Measurements from ENCODE around the gene SKP2.
"Not testable (repeated sequence)": the region's sequence is repeated elsewhere in the genome, so short reads cannot be mapped to it uniquely, and the experiment has no call there.

The SKP2 gene

DNA sequence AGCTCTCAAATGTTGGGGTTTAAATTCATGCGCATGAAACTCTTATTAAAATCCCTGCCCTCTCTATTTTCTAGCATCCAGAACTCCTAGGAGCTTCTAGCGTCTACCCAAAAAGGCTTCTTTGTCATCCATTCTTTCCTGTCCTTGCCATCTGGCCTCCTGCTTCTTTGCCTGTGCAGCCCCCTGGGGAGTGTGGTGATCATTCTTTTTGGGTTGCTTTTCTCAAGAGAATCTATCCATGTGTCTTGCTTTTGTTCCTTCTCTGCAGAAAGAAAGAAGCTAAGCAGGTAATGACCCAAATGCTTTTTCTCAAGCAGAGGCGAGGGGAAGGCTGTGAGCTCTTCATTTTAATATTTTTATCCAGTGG, 26.6 kb downstream of the SKP2 start:
- Histone ChIP-seq H3K9me3 (ENCODE audit: control insufficient read depth, insufficient read depth, low read length) (no peaks in the 10 kb centered on the region), H3K36me3 (ENCODE audit: control insufficient read depth, insufficient read depth, low read length) (peaks cover 3% of the 10 kb centered on the region), H3K4me3 (ENCODE audit: low read depth, low read length) (no peak overlapping the region), H3K4me1 (ENCODE audit: control insufficient read depth, insufficient read depth, low read length) (no peaks in the 10 kb centered on the region), H3K27me3 (ENCODE audit: control insufficient read depth, insufficient read depth, low read length) (no peaks in the 10 kb centered on the region), H3K9ac (ENCODE audit: low read depth, low read length) (no peak overlapping the region)

DNA sequence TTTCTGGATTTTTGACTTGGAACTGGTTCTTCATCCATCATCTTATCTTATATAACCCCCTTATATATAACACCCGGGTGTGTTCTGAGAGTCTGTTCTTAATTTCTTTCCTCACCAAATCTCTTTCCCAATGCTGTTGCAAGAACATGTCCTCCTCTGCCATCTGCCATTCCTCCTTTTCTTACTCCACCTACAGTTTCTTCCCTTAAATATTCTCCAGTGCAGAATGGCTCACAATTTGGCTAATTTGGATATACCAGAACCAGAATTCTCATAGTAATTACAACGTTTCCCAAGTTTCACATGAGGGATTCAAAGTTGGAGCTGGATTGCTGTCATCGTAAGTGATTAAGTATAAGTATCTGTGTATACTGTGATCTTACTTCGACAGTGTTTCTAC, 28.0 kb downstream of the SKP2 start:
- H3K36me3 ChIP-seq (ENCODE audit: control insufficient read depth, insufficient read depth, low read length) = peaks cover 3% of the 10 kb centered on the region
- H3K4me1 ChIP-seq (ENCODE audit: control insufficient read depth, insufficient read depth, low read length) = no peaks in the 10 kb centered on the region
- H3K9ac ChIP-seq (ENCODE audit: low read depth, low read length) = no peak overlapping the region
- no peak overlapping the region for H3K4me3 ChIP-seq (ENCODE audit: low read depth, low read length)
- no peaks in the 10 kb centered on the region for H3K9me3 ChIP-seq (ENCODE audit: control insufficient read depth, insufficient read depth, low read length)
- no peaks in the 10 kb centered on the region for H3K27me3 ChIP-seq (ENCODE audit: control insufficient read depth, insufficient read depth, low read length)

DNA sequence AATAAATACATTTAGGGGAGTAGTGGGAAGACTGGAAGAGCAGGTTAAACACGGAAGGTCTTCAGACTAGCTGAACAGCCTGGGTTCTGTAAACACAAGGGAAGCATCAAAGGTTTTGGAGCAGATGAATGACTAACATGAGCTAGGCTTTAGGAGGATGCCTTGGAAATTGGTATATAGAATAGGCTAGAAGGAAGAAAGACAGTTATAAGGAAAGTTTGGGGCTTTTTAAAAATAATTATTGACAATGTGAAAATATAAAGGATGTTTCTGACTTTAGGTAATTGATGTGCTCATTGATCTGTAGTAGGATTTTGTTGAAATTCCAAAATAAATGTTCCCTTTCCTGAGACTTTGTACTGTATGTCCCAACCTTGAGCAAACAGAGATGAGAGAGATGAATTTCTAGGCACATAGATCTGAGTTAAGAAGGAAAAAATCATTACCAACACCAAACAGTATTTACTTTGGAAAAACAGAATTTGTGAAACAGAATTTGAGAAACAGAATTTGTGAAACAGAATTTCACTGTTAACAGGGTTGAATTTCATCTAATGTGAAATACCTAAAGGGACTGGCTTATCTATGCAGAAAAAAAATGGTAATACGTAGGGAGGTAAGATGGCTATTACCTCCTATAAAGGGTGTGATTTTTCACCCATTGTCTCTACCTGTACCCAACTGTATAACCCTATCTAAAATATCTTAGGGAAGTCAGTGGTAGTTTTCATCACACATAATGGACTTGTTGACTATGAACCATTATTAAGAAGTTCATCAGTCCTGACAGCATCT, 28.8 kb downstream of the SKP2 start:
- no peaks in the 10 kb centered on the region for H3K27me3 ChIP-seq (ENCODE audit: control insufficient read depth, insufficient read depth, low read length)
- no peak overlapping the region for H3K4me3 ChIP-seq (ENCODE audit: low read depth, low read length)
- H3K9ac ChIP-seq (ENCODE audit: low read depth, low read length) = no peak overlapping the region
- no peaks in the 10 kb centered on the region for H3K9me3 ChIP-seq (ENCODE audit: control insufficient read depth, insufficient read depth, low read length)
- H3K4me1 ChIP-seq (ENCODE audit: control insufficient read depth, insufficient read depth, low read length) = no peaks in the 10 kb centered on the region
- H3K36me3 ChIP-seq (ENCODE audit: control insufficient read depth, insufficient read depth, low read length) = peaks cover 3% of the 10 kb centered on the region

DNA sequence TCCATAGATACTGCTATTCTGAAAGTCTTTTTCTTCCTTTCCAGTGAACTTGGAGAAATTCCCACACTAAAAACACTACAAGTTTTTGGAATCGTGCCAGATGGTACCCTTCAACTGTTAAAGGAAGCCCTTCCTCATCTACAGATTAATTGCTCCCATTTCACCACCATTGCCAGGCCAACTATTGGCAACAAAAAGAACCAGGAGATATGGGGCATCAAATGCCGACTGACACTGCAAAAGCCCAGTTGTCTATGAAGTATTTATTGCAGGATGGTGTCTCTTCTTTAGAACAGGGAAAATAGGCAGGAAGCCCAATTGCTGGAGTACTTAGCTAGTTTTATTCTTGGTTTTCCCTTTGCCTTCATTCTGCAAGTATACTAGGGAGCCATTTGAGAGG, 29.9 kb downstream of the SKP2 start:
- H3K27me3 ChIP-seq (ENCODE audit: control insufficient read depth, insufficient read depth, low read length) = no peaks in the 10 kb centered on the region
- no peak overlapping the region for H3K9ac ChIP-seq (ENCODE audit: low read depth, low read length)
- peaks cover 3% of the 10 kb centered on the region for H3K36me3 ChIP-seq (ENCODE audit: control insufficient read depth, insufficient read depth, low read length)
- H3K4me1 ChIP-seq (ENCODE audit: control insufficient read depth, insufficient read depth, low read length) = no peaks in the 10 kb centered on the region
- no peaks in the 10 kb centered on the region for H3K9me3 ChIP-seq (ENCODE audit: control insufficient read depth, insufficient read depth, low read length)
- no peak overlapping the region for H3K4me3 ChIP-seq (ENCODE audit: low read depth, low read length)

DNA sequence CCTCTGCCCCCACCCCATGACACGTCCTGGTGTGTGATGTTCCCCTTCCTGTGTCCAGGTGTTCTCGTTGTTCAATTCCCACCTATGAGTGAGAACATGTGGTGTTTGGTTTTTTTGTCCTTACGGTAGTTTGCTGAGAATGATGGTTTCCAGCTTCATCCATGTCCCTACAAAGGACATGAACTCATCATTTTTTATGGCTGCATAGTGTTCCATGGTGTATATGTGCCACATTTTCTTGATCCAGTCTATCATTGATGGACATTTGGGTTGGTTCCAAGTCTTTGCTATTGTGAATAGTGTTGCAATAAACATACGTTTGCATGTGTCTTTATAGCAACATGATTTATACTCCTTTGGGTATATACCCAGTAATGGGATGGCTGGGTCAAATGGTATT, 32.5 kb downstream of the SKP2 start:
- H3K27me3 ChIP-seq (ENCODE audit: control insufficient read depth, insufficient read depth, low read length); H3K4me3 ChIP-seq (ENCODE audit: low read depth, low read length); H3K9me3 ChIP-seq (ENCODE audit: control insufficient read depth, insufficient read depth, low read length); H3K9ac ChIP-seq (ENCODE audit: low read depth, low read length); H3K36me3 ChIP-seq (ENCODE audit: control insufficient read depth, insufficient read depth, low read length); H3K4me1 ChIP-seq (ENCODE audit: control insufficient read depth, insufficient read depth, low read length): not testable (repeated sequence)

DNA sequence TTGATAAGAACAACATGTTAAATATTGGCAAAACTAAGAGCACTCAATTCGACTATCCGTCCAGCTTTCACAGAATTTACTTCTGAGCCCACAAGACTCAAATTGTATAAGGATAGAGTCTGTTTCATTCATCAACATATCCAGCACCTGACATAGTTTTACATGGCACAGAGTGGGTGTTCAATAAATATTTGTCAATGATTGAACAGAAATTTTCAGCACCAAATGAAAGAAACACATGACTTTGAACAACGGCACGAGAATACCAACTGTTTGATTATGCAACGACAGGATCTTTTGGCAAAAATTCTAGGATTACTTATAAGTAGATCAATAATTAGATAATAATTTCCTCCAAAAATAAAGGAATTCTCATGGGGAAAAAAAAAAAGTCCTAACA, 41.8 kb downstream of the SKP2 start:
- no peaks in the 10 kb centered on the region for H3K36me3 ChIP-seq (ENCODE audit: control insufficient read depth, insufficient read depth, low read length)
- no peak overlapping the region for H3K9ac ChIP-seq (ENCODE audit: low read depth, low read length)
- peaks cover 3% of the 10 kb centered on the region for H3K9me3 ChIP-seq (ENCODE audit: control insufficient read depth, insufficient read depth, low read length)
- H3K27me3 ChIP-seq (ENCODE audit: control insufficient read depth, insufficient read depth, low read length) = no peaks in the 10 kb centered on the region
- no peaks in the 10 kb centered on the region for H3K4me1 ChIP-seq (ENCODE audit: control insufficient read depth, insufficient read depth, low read length)
- H3K4me3 ChIP-seq (ENCODE audit: low read depth, low read length) = no peak overlapping the region

DNA sequence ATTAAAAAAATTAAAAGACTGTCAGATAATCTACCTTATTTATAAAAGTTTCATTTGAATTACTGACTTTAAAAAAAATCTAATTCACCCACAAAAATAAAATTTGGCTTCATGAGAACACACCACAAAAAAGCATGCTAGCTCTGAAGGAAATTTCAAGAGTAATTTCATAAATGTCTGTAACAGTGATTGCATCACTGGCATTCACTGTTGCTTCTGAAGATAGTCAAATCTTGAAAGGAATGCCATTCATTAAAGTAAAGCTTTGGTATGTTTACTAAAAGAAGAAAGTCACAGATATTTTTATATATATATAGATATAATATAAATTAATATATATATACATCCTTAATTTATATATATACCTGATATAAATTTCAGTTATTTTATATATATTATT, 46.4 kb downstream of the SKP2 start:
- Histone ChIP-seq H3K27me3 (ENCODE audit: control insufficient read depth, insufficient read depth, low read length) (no peaks in the 10 kb centered on the region), H3K36me3 (ENCODE audit: control insufficient read depth, insufficient read depth, low read length) (no peaks in the 10 kb centered on the region), H3K9me3 (ENCODE audit: control insufficient read depth, insufficient read depth, low read length) (no peaks in the 10 kb centered on the region), H3K4me3 (ENCODE audit: low read depth, low read length) (no peak overlapping the region), H3K9ac (ENCODE audit: low read depth, low read length) (no peak overlapping the region), H3K4me1 (ENCODE audit: control insufficient read depth, insufficient read depth, low read length) (no peaks in the 10 kb centered on the region)

DNA sequence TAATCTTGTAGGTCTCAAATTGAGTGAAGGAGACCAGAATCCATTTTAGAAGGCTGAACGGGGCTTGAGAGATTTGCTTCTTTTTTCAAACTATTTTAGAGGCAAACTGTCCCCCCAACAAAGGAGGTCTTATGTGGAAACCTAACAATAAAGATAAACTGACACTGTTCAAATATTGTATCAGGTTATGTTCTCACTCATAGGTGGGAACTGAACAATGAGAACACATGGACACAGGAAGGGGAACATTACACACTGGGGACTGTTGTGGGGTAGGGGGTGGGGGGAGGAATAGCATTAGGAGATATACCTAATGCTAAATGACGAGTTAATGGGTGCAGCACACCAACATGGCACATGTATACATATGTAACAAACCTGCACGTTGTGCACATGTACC, 46.9 kb downstream of the SKP2 start:
- not testable (repeated sequence) for H3K27me3 ChIP-seq (ENCODE audit: control insufficient read depth, insufficient read depth, low read length); H3K4me3 ChIP-seq (ENCODE audit: low read depth, low read length); H3K36me3 ChIP-seq (ENCODE audit: control insufficient read depth, insufficient read depth, low read length); H3K9ac ChIP-seq (ENCODE audit: low read depth, low read length); H3K9me3 ChIP-seq (ENCODE audit: control insufficient read depth, insufficient read depth, low read length); H3K4me1 ChIP-seq (ENCODE audit: control insufficient read depth, insufficient read depth, low read length)

DNA sequence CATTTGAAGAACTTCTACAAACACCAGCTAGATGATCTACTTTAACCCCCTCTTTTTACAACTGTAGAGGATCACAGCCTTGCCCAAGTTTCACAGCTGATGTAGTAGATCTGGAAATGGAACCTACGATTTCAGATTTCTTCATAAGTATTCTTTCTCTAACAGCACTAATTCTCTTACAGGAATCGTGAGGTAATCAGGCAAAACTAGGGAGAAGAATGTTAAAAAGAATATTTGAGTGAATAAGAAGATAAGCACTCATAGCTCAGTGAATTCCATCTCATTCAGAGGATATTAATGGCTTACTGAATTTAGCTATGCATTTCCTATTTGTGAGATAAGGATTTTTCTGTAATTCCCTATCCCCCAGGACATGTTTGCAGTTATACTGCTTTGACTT, 47.7 kb downstream of the SKP2 start:
- no peak overlapping the region for H3K9ac ChIP-seq (ENCODE audit: low read depth, low read length)

DNA sequence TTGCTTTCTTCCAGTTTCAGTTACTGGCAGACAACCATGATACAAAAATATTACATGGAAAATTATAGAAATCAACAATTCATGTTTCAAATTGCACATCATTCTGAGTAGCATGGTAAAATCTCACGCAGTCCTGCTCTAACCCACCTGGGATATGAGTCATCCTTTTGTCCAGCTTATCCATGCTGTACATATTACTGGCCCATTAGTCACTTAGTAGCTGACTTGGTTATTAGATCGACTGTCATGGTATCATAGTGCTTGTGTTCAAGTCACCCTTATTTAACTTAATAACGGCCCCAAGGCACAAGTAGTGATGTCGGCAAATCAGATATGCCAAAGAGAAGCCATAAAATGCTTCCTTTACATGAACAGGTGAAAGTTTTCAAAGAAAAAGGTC, 48.6 kb downstream of the SKP2 start:
- H3K9ac ChIP-seq (ENCODE audit: low read depth, low read length) = no peak overlapping the region
- no peaks in the 10 kb centered on the region for H3K36me3 ChIP-seq (ENCODE audit: control insufficient read depth, insufficient read depth, low read length)
- no peak overlapping the region for H3K4me3 ChIP-seq (ENCODE audit: low read depth, low read length)

More for the DNA sequence above, 47.7 kb downstream of the SKP2 start:
- no peaks in the 10 kb centered on the region for H3K36me3 ChIP-seq (ENCODE audit: control insufficient read depth, insufficient read depth, low read length)
- H3K4me3 ChIP-seq (ENCODE audit: low read depth, low read length) = no peak overlapping the region
- no peaks in the 10 kb centered on the region for H3K9me3 ChIP-seq (ENCODE audit: control insufficient read depth, insufficient read depth, low read length)
- H3K4me1 ChIP-seq (ENCODE audit: control insufficient read depth, insufficient read depth, low read length) = no peaks in the 10 kb centered on the region
- H3K27me3 ChIP-seq (ENCODE audit: control insufficient read depth, insufficient read depth, low read length) = no peaks in the 10 kb centered on the region

DNA sequence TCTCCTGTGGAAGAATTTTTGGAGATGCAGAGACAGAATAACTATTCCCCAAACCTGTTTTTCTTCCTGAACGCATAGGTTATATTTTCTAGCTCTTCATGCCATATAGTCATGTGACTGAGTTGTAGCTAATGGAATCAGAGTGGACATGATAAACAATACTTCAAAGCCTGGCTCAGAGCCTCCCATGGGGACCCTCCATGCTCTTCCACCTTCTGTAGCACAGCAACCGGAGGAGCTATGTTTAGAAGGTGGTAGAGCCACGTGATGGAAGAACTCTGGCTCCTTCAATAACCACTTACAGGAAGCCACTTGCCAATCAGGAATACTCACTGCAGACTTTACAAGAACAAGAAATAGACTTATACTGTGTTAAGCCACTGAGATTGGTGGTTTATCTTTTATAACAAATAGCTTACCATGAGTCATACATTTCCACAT, 50.6 kb downstream of the SKP2 start:
- Histone ChIP-seq H3K4me3 (ENCODE audit: low read depth, low read length) (no peak overlapping the region), H3K4me1 (ENCODE audit: control insufficient read depth, insufficient read depth, low read length) (no peaks in the 10 kb centered on the region), H3K9ac (ENCODE audit: low read depth, low read length) (no peak overlapping the region), H3K27me3 (ENCODE audit: control insufficient read depth, insufficient read depth, low read length) (no peaks in the 10 kb centered on the region), H3K36me3 (ENCODE audit: control insufficient read depth, insufficient read depth, low read length) (no peaks in the 10 kb centered on the region), H3K9me3 (ENCODE audit: control insufficient read depth, insufficient read depth, low read length) (no peaks in the 10 kb centered on the region)

More for the DNA sequence above, 48.6 kb downstream of the SKP2 start:
- H3K4me1 ChIP-seq (ENCODE audit: control insufficient read depth, insufficient read depth, low read length) = no peaks in the 10 kb centered on the region
- H3K27me3 ChIP-seq (ENCODE audit: control insufficient read depth, insufficient read depth, low read length) = no peaks in the 10 kb centered on the region
- H3K9me3 ChIP-seq (ENCODE audit: control insufficient read depth, insufficient read depth, low read length) = no peaks in the 10 kb centered on the region

DNA sequence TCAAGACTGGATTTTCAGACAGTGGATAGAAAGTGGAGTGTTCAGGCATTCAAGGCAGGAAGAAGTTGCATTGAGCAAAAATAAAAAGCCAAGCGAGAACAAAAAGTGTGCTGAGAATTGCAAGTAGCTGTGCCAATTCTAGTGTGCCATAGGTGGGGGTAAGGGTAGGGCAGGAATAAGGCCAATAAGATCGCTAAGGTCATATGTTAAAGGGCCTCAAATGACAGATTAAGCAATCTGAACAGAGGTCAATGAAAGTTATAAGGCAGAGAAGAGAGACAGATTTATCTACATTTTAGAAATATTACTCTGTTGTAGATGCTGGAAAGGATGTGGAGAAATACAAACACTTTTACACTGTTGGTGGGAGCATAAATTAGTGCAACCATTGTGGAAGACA, 53.4 kb downstream of the SKP2 start:
- no peaks in the 10 kb centered on the region for H3K27me3 ChIP-seq (ENCODE audit: control insufficient read depth, insufficient read depth, low read length)
- H3K36me3 ChIP-seq (ENCODE audit: control insufficient read depth, insufficient read depth, low read length) = no peaks in the 10 kb centered on the region
- H3K4me3 ChIP-seq (ENCODE audit: low read depth, low read length) = no peak overlapping the region
- H3K4me1 ChIP-seq (ENCODE audit: control insufficient read depth, insufficient read depth, low read length) = no peaks in the 10 kb centered on the region
- no peaks in the 10 kb centered on the region for H3K9me3 ChIP-seq (ENCODE audit: control insufficient read depth, insufficient read depth, low read length)
- H3K9ac ChIP-seq (ENCODE audit: low read depth, low read length) = no peak overlapping the region

Measured in iPS-15b (cell line).